ENCODE data around the gene ARMC9.

ARMC9 gene, protein sequence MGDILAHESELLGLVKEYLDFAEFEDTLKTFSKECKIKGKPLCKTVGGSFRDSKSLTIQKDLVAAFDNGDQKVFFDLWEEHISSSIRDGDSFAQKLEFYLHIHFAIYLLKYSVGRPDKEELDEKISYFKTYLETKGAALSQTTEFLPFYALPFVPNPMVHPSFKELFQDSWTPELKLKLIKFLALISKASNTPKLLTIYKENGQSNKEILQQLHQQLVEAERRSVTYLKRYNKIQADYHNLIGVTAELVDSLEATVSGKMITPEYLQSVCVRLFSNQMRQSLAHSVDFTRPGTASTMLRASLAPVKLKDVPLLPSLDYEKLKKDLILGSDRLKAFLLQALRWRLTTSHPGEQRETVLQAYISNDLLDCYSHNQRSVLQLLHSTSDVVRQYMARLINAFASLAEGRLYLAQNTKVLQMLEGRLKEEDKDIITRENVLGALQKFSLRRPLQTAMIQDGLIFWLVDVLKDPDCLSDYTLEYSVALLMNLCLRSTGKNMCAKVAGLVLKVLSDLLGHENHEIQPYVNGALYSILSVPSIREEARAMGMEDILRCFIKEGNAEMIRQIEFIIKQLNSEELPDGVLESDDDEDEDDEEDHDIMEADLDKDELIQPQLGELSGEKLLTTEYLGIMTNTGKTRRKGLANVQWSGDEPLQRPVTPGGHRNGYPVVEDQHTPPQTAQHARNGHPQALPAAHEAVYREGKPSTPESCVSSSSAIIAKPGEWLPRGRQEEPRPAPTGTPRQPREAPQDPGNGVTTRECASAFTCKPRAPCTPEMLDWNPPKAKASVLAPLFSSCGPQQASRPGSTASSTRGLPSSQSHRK

GRCh38 chr2:231198291-231199173 lies at the start of gene ARMC9:
TSS of gene ARMC9 (plus strand) at chr2:231198631. CDS start at chr2:231206239, 7,608 bp downstream.
- no peak for TF ChIP-seq ZNF274 (IDR thresholded peaks at IDR 0.05; ENCODE audit: low read depth, low read length)
- peak within 1 kb of the TSS; percentile 67 for H3K4me3 ChIP-seq (ENCODE audit: low read length)

DNA sequence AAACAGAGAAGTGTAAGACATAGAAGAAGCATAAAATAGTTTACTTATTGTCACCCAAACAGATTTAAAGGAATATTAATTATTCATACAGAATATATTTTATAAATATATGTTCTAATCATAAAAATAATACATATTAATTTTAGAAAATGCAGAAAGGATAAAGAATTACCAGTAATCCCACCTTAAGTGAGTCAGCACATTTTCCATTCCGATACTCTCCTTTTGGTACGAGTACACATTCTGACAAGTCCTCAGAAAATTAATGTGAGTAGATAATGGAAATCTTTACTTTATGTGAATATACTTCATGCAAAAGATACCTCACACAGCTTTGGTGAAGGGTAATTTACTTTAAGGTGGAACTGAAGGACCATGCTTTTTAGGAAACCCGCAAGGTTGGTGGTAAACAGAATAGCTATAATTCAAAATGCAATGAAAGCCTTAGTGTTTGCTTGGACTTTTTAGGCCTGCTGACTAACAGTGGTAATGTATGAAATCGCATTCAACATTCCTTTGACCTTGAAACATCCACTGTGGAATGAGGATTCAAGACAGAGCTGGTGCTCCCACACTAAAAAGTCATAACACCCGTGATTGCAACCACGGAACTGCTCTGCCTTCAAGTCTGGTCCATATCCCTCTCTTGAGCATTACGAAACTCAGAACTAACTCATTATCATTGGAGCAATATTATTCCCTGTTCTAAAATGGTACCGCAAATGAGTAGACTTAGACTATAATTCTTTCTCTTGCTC lies 45.5 kb upstream of the ARMC9 start:
- no peak overlapping the region for H3K4me3 ChIP-seq (ENCODE audit: low read length)
- no peak for TF ChIP-seq ZNF274 (IDR thresholded peaks at IDR 0.05; ENCODE audit: low read depth, low read length)

- no peak for TF ChIP-seq ZNF274 (IDR thresholded peaks at IDR 0.05; ENCODE audit: low read depth, low read length)
- H3K4me3 ChIP-seq (ENCODE audit: low read length): no peak overlapping the region
Measured at GRCh38 chr2:231159306-231159705, 39.1 kb upstream of the ARMC9 start.

DNA sequence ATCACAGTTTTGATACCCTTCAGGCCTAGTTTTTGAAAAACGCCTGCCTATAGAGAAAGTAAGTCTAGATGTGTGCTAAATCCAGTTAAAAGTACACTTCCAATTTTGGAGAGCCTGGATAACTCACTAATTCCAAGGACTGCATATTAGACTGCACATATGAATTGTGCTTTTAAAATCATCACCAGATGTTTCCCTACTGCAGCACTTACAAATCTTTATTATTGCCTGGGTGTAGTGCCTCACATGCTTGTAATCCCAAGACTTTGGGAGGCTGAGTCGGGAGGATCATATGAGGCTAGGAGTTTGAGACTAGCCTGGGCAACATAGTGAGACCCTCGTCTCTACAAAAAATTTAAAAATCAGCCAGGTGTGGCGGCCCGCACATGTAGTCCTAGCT lies 37.7 kb upstream of the ARMC9 start:
- TF ChIP-seq ZNF274 (IDR thresholded peaks at IDR 0.05; ENCODE audit: low read depth, low read length): no peak
- no peak overlapping the region for H3K4me3 ChIP-seq (ENCODE audit: low read length)

GRCh38 chr2:231161252-231161839 lies 37.1 kb upstream of the ARMC9 start:
- TF ChIP-seq ZNF274 (IDR thresholded peaks at IDR 0.05; ENCODE audit: low read depth, low read length): no peak
- no peak overlapping the region for H3K4me3 ChIP-seq (ENCODE audit: low read length)

DNA sequence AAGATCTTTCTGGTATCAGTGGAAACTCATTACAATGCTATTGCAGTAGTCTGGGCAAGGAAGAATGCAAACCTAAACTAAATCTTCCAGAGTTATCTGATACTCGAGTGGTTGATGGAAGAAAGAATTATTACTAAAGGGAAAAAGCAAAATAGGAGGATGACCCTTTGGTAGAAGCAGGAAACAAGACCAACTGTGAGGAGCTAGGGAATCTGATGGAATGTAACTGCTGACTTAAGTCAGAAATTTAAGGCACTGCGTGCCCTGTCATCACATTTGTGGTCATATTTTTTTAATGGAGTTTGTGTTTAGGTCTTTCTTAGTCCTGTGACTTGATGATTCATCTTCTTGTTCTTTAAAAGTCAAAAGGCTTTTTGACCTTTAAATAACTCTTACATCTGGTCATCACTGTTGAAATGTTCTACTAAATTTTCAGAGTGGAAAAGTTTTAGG lies 36.5 kb upstream of the ARMC9 start:
- H3K4me3 ChIP-seq (ENCODE audit: low read length): no peak overlapping the region
- no peak for TF ChIP-seq ZNF274 (IDR thresholded peaks at IDR 0.05; ENCODE audit: low read depth, low read length)

GRCh38 chr2:231163011-231163410 lies 35.4 kb upstream of the ARMC9 start:
- H3K4me3 ChIP-seq (ENCODE audit: low read length): no peak overlapping the region
- TF ChIP-seq ZNF274 (IDR thresholded peaks at IDR 0.05; ENCODE audit: low read depth, low read length): no peak

- H3K4me3 ChIP-seq (ENCODE audit: low read length): no peak overlapping the region
- no peak for TF ChIP-seq ZNF274 (IDR thresholded peaks at IDR 0.05; ENCODE audit: low read depth, low read length)
Measured at GRCh38 chr2:231163414-231164095, 34.9 kb upstream of the ARMC9 start.

DNA sequence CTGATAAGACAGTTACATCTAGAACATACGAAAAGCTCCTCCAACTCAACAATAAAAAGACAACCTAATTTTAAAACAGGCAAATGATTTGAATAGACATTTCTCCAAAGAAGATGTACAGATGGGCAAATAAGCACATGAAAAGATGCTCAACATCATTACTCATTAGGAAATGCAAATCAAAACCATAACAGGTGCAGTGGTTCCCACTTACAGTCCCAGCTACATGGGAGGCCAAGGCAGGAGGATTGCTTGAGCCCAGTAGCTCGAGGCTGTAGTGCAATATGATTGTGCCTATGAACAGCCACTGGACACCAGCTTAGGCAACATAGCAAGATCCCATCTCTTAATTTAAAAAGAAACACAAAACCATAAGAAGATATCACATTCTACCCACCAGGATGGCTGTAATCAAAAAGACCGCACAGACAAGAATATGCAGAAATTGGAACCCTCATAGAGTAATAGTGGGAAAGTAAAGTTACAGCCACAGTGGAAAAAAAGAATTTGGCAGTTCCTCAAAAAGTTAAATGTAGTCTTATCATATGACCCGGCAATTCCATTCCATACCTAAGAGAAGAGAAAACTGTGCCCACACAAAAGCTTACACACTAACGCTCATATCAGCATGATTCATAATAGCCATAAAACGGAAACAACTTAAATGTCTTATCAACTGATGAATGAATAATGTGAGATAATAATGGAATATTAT lies 30.5 kb upstream of the ARMC9 start:
- H3K4me3 ChIP-seq (ENCODE audit: low read length): no peak overlapping the region
- TF ChIP-seq ZNF274 (IDR thresholded peaks at IDR 0.05; ENCODE audit: low read depth, low read length): no peak

DNA sequence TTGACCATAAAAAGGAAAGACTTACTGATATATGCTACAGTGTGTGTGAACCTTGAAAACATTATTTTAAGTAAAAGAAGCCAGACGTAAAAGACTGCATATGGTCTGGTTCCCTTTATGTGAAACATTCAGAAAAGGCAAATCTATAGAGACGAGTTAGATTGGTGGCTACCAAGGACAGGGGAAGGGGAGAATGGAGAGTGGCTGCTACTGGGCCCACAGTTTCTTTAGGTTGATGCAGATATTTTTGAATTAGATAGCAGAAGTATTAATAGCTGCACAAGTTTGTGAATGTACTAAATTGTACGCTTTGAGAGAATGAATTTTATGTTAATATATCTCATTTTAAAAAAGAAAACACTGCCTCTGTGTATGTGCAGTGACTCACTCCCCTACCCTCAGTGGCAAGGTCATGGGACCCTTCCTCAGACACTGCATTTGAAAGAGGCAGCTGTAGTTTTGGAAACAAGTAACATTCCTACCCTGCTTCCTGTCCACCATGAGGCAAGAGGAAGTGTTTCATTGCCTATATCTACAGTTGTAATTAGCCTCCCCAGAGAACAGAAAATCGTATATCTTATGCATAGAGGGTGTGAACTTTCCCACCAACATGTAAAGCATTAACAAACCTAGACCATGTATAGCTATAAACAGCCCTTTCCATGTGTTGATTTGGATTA lies 29.8 kb upstream of the ARMC9 start:
- no peak overlapping the region for H3K4me3 ChIP-seq (ENCODE audit: low read length)
- no peak for TF ChIP-seq ZNF274 (IDR thresholded peaks at IDR 0.05; ENCODE audit: low read depth, low read length)

GRCh38 chr2:231169488-231169887 lies 28.9 kb upstream of the ARMC9 start:
- TF ChIP-seq ZNF274 (IDR thresholded peaks at IDR 0.05; ENCODE audit: low read depth, low read length): no peak

More at GRCh38 chr2:231169488-231169887, 28.9 kb upstream of the ARMC9 start:
- no peak overlapping the region for H3K4me3 ChIP-seq (ENCODE audit: low read length)

Measured in GM08714 (cell line).